ENCODE measurements around the gene KIAA2012. TPM values are rescaled to one million over a fixed set of nuclear protein-coding genes. Genes with fewer than 3 reads are reported as not detected.

Gene KIAA2012
- total RNA-seq, 1 donor from 2014 or later: not detected

DNA sequence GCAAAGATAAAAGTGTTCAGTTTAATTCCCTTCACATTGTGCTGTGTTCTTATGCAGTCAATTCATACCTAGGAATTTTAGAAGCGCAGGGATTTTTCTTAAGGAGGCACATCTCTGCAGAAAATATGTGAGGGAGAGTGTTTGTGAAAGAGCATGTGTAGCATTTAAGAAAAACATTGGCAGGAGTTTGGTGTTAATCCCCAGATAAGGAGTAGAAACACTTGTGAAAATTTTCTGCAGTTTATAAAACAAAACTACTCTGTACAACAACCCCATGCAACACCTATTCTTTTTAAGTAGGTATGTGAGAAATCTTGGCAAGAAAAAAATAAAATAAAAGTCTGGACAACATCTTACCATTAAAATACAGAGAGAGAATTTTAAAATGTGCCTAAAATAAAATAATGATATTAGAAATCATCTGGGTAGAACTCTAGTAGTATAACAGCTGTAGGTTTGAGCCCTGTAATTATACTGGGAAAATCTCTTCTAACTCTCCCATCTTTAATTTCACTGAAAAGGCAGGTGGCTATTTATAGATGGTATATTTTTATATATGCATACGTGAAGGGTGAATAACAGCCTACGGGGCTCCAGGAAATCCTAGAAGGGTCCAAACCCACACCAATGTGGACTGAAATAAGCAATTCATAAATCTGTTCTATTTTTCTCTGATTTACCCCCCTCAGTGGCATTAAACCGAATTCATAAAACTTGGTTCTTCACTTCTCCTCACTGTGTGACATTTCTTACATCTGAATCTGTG lies 32.8 kb upstream of the KIAA2012 start:
- intact Hi-C loops (cut with micrococcal nuclease): no loop called here

DNA sequence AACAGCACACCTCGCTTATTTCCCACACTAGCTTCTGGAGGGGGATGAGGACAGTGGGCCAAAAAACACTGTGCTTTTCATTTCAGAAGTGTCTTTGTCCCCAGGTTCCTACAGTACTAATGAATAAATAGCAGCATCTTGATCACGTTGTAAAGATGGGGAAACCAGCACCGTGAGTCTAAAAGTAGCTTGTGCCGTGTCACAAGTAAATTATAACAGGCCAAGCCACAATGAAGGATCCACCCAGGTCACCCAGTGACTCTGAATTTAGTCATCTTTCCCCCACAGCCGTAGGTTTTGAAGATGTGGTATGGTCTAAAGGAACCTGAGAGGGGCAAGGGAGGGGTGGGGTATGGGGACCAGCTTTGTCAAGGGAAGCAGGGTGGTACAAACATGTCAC lies 30.6 kb upstream of the KIAA2012 start:
- intact Hi-C loops (cut with micrococcal nuclease): no loop called here

DNA sequence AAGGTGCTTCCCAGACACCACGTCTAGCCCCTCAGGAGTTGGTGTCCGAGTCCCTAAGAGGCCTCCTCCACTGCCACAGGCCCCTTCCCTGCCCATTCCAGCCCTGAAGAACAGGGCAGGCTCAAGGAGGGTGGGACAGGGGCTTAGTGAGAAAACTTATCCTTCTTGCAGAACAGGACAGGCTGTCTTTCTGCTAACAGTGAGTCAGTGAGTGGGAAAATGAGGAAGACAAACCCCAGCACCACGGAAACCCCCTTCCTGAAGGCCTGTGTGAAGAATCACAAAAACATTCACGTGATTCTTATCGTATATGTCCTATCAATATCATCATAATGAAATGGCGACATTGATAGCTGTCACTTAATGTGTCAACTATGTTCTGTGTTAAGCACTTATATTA lies 29.6 kb upstream of the KIAA2012 start:
- intact Hi-C loops (cut with micrococcal nuclease): no loop called here

DNA sequence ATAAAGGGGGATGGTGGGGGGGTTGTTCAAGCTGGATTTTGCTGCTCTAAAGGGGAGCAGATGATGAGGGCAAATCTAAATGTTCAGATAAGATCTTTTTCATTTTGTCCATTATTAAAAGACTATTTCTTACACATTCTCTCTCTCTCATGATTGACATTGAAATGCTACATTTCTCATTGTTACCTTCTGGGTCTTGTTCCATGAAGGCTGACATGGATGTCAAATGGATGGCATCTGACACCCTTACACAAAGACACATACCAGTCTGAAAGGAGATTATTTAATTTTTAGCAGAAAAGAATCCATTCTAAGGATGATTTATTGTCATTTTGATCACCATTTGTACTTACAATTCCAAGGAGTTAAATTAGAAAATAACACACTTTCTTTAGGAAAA lies 28.3 kb upstream of the KIAA2012 start:
- intact Hi-C loops (cut with micrococcal nuclease): no loop called here

DNA sequence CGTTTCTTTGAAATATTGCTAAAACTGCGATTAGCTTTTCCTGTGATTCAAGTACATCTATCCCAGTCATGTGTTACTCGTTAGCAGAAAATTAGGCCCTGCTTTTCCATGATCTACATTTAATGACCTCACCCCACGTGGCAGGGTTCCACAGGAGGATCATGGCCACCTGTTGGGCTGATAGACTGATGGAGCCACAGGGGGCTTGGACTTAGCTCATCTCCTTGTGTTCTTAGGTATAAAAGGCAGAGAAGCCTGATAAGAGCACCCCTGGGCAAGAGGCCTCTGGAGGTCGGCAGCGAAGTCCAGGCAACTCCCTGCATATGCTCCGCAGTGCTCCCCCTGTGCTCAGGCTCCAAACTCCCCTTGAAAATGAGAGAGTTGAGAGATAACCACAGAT lies 26.5 kb upstream of the KIAA2012 start:
- intact Hi-C loops (cut with micrococcal nuclease): no loop called here

DNA sequence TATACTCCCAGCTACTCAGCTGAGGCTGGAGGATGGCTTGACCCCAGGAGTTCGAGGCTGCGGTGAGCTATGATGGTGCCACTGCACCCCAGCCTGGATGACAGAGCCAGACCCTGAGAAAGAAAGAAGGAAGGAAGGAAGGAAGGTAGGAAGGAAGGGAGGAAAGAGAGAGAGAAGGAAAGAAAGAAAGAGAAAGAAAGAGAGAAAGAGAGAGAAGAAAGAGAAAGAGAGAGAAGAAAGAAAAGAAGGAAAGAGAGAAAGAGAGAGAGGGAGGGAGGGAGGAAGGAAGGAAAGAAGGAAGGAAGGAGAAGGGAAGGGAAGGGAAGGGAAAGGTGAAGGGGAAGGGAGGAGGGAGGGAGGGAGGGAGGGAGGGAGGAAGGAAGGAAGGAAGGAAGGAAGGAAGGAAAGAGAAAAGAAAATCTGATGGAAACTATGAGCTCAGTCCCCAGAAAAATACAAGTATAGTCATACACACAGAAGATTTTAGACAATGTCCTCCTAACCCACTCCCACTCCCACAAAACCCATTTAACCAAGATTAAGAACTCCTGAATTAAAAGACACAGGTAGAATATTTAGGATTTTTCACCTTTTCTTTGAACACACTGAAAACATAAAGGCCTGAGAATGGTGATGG lies 23.8 kb upstream of the KIAA2012 start:
- intact Hi-C loops (cut with micrococcal nuclease): no loop called here

DNA sequence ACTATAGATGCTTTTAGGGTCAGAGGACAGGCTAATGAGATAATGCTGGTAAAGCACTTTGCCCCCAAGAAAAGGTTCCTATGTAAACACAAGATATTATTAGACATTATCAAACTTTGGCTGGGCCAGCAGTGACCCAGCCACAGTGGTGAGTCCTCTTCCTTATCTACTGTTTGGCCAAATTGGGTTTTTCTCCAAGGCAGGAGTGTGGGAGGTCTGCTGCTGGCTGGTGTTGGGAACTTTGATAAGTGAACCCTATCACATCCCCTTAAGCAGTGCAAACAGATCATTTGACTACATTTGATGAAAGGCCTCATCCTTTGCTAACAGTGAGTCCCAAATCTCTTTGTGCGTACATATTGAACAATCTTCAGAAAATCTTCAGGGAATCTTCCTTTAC lies 23.2 kb upstream of the KIAA2012 start:
- intact Hi-C loops (cut with micrococcal nuclease): no loop called here

DNA sequence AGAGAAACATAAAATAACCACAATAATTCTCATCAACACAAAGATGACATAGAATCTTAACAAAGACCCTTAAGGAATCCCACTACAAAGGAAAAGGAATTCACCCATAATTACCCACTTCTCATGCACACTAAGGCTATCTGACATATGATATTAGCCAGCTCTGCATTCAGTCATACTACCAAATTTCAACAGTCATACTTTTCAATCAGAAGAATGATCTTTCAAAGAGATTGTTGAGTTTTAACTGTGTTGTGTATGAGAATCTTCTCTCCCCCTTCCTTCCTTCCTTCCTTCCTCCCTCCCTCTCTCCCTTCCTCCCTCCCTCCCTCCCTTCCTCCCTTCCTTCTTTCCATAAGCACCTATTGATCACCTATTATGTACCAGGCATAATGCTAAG lies 22.4 kb upstream of the KIAA2012 start:
- intact Hi-C loops (cut with micrococcal nuclease): no loop called here

DNA sequence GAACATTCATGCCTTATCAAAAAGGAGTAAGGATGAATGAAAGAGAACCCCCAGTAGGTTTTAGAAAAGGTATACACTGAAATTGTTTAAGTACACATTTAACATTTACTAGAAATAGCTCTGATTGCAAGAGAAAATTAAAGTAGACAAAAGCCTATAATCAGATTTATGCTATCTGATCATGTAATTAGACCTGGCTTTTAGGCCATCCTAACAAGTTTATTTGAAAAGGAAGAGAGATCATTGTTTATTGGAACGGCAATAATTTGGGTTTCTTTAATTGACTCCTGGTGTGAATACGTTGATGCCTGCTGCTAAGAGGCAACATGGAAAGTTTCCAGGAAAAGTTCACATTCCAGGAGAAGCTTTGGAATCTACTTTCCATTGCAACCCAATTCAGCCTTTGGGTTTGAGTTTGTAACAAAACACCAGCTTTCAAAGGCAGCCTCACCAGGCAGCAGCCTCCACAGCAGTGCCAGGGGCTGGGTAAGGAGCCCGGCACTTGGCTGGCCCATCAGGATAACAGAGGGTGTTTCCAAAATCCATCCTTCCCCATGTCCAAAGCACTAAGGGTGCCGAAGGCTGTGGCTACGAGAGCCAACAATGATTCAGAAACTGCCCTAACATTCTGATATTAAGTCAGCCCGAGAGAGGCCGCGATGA lies 21.4 kb upstream of the KIAA2012 start:
- intact Hi-C loops (cut with micrococcal nuclease): no loop called here

DNA sequence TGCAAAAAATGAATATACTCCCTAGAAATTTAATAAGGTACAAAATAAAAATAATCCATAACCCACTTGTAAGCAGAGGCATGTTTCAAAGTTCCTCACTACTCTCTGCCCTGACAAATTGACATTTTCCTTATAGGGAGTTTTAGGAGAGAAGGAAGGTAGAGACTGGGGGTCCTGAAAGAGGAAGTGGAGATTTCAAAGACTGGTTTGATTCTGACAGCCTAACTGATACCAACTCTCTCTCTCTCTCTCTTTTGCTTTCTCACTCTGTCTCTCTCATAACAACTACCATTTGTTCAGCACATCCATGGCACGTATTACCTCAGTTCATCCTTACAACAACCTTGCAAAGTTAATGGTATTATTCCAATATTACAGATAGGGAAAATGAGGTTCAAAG lies 20.8 kb upstream of the KIAA2012 start:
- intact Hi-C loops (cut with micrococcal nuclease): no loop called here

DNA sequence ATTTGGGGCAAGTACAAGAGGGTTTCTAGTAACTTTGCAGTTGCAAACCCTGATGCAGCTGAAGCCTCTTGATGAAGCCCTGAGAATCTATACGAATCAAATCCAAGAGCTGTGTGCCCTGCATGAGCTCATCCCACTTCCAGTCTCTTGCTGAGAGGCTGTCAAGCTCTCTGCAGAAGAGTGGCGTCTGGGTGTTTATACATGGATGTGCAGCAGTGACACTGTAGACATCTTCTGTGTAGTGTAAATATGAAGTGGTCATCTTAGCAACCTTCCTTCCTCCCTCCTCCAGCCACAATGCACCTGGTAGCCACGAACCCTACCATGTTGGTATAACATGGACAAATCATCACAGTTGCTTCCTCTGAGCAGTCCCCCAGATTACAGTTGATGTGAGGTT lies 18.4 kb upstream of the KIAA2012 start:
- intact Hi-C loops (cut with micrococcal nuclease): no loop called here

DNA sequence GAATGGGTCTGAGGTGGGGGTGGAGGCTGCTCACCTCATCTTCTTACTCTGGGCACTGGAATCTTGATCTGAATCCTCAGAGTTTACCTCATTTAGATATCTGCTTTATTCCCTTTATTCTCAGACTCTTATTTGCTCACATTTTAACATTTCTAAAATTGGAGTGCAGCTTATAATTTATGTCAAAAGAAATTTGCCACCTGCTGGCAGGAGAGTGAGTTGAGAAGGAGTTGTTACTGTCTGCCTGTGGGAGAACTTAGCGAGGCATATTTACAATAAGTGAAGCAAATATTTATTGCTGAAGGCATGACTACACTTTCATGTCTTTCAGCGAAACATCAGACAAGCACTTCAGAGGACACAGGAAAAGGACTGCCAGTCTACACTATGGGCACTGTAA lies 16.4 kb upstream of the KIAA2012 start:
- intact Hi-C loops (cut with micrococcal nuclease): loop anchor here (2.0 kb wide), 1 partner anchor 196 kb away; no protein-coding TSS in a partner anchor

DNA sequence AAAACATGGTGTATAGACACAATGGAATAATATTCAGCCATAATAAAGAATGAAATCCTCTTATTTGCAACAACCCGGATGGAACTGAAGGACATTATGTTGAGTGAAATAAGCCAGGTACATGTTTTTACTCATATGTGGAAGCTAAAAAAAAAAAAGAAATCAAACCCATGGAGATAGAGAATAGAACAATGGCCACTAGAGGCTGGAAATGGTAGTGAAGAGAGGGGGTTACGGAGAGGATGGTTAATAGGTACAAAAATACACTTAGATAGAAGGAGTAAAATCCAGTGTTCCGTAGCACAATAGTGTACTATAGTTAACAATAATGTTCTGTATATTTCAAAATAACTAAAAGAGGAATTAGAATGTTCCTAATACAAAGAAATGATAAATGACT lies 12.8 kb upstream of the KIAA2012 start:
- intact Hi-C loops (cut with micrococcal nuclease): no loop called here

DNA sequence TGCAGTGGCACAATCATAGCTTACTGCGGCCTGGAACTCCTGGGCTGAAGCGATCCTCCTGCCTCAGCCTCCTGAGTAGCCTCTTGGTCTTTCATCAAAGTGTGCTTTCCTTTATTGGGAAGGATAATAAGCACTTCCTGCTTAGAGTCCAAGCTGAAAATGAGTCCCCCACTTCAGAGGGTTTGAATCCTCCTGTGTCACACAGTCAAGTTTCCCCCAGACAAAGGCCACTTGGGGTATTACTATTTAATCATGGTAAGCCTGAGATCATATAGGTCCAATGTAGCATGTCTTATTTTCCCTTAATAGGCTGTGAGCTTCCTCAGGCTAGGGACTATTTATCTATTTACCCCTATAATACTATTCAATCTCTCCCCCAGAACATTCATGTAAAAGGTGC lies 11.4 kb upstream of the KIAA2012 start:
- intact Hi-C loops (cut with micrococcal nuclease): no loop called here

DNA sequence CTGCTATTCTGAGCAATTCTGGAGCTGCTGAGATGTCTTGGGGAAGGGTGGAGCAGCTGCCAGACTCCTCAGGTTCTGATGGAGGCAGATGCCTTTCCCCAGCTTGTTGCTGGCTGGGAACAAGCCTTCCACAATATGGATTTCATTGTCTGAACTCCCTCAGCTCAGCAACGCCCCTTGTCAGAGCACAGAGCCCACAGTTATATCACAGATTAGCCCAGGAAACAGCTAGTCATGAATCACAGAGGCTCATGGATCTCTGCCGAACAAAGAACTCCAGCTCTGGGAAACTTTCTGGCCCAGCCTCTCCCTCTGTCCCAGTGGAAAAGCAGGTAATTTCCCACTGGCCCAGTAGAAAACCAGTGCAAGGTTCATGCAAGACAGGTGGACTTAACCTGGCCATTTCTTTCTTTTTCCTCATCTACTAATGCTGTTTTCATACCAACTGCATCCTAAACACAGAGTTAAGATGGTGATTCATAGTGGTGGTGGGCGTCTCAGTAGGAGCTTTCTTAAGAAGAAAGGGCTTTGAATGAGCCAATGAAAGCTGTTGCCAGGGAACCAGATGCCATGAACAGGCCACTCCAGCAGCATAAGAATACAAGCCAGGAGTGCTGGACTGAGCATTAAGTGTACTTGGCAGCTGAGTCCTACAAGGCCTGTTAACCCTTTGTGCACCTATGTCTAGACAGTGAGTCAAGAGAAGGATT lies 8.7 kb upstream of the KIAA2012 start:
- intact Hi-C loops (cut with micrococcal nuclease): no loop called here

DNA sequence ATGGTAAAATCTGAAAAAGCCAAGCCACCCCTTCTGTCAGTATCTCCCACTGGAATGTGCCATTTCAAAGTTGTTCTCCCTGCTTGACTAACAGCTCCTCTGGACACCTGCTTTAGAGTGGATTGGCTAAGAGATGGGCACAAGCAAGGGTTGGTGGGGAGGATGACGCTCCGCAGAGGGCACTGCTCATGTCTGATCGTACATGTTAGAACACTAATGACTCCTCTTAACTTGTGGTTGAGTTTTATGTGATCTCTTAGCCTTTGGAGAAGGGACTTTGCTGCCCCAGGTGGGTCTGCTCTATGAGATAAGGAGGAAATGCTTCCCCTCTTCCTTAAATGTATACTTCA lies 8.2 kb upstream of the KIAA2012 start:
- intact Hi-C loops (cut with micrococcal nuclease): no loop called here

DNA sequence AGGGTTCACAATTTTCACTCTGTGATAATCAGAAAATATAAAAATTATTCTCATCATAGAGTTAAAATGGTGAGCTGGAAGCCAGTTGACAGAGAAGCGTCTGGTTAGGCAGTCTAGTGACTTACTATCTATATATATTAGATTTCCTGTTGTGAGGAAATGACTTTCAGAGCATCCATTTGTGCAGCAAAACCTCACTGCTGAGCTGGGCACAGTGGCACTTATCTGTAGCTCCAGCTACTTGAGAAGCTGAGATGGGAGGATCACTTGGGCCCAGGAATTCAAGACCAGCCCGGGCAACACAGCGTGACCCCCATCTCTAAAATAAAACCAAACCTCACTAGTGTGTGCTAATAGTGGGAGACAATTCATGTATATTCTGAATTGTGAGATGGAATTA lies 7.2 kb upstream of the KIAA2012 start:
- intact Hi-C loops (cut with micrococcal nuclease): no loop called here

DNA sequence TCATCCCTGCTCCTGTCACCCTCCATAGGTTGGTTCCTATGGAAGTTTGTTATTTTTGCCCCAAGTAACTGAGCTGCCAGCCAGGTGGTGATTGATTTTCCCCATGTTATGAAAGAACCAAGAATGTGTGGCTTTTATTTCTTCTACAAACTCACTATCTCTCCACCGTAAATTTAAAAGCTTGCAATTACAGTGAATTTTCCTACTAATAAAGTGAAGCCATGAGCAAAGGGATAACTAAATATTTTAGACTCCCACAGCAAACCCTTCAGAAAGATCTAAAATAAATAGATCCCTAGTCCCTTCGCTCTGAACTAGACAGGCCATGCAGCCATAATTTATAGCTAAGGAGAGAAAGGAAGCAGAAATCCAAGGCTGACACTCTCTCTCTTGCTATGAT lies 6.2 kb upstream of the KIAA2012 start:
- intact Hi-C loops (cut with micrococcal nuclease): no loop called here

DNA sequence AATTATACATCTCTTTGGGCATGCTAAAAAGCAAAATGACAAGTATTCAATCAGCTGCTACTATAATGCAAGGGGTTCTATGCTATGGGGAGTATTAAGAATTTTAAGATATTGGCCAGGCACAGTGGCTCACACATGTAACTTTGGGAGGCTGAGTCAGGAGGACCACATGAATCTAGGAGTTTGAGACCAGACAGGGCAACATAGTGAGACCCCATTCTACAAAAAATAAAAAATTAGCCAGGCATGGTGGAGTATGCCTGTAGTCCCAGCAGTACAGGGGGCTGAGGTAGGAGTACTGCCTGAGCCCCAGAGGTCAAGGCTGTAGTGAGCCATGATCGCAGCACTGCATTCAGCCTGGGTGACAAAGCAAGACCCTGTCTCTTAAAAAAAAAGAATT lies 5.5 kb upstream of the KIAA2012 start:
- intact Hi-C loops (cut with micrococcal nuclease): no loop called here

DNA sequence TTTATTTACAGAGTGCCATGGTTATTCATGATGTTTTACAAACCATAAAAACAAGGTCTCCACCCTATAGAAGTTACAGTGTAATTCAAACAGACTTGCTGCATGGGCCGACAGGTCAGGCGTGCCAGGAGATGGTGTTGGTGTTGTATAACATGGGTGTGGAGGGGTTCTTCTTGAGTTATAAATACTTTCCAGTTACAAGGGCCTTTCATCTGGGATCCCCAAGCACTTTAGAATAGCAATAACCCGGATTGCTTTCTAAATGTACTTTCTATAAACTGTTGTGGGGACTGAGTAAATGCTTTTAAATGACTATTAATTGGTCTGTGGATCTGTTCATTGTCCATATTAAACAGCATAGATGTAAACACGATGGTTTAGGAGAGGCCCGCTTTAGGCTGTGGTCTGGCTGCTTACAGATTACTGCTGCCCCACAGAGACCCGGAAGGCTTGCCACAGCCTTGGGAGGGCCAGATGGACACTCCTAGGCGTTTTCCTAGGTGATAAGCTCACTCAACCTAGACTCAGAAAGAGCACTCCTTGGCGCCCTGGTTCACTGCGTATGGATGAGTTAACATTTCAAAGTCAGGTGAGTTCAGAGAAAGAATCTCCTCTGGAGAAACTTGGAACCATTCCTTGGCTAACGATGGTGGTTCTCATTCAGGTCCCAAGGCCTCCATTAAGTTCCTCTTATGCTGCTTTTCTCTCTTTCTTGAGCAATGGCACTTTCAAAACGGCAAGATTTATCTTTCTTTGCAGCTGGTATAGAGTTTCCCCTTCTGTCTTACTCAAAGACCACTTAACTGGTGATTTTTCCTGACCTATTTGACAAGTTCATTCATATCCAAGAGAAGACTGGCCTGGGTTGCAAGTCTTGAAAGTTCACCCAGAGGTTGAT lies 3.6 kb upstream of the KIAA2012 start:
- intact Hi-C loops (cut with micrococcal nuclease): no loop called here

DNA sequence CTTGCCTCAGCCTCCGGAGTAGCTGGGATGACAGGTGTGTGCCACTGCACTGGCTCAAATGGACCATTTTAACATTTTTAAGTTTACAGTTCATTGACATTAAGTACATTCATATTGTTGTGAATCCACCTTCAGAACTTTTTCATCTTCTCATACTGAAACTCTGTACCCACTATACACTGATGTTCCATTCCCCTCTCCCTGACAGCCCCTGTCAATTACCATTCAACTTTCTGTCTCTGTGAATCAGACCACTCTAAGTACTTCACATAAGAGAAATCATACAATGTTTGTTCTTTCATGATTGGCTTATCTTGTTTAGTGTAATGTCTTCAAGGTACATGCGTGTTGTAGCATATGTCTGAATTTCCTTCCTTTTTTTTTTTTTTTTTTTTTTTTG lies 1.9 kb upstream of the KIAA2012 start:
- intact Hi-C loops (cut with micrococcal nuclease): no loop called here

Measured in T-helper 1 cell treated with Interleukin-12 subunit alpha and Interleukin-12 subunit beta and Interleukin-4 antibody, amounts not matched to agents 30 ng/mL and 1 ng/mL, for 36 hours (primary cell).